Measurements from ENCODE around the gene RBM14. TPM values are rescaled to one million over a fixed set of nuclear protein-coding genes. Genes with fewer than 3 reads are reported as not detected.

Gene RBM14
- total and polyA plus RNA-seq, 3 donors from 2014 or later = 85.2 to 149 (median 146) TPM

DNA sequence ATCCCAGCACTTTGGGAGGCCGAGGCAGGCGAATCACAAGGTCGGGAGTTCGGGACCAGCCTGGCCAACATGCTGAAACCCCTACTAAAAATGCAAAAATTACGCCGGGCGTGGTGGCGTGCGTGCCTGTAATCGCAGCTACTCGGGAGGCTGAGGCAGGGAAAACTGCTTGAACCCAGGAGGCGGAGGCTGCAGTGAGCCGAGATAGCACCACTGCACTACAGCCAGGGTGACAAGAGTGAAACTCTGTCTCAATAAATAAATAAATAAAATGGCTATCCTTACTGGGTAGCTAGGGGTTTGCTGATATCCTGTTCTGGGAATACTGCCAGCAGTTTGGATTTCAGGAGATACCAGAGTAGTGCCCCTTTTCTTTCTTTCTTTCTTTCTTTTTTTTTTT, 2.4 kb upstream of the RBM14 start:
- Histone ChIP-seq H3K9me3 (no peaks in the 10 kb centered on the region), H3K27me3 (no peaks in the 10 kb centered on the region), H3K4me1 (peaks cover 25% of the 10 kb centered on the region), H3K36me3 (ENCODE audit: low read depth, missing control alignments) (no peaks in the 10 kb centered on the region), H3K4me3 (no peak overlapping the region), H3K27ac (no peak overlapping the region)
- TF ChIP-seq POLR2A (IDR thresholded peaks at IDR 0.05) = no peak
- intact Hi-C loops (cut with DNase I; ENCODE audit: low total_unique reads) = no loop called here
- DNase-seq = peak; percentile 77
- WGBS, 2 donors = 67 to 69% methylated on average over 13 of the region's 13 CpGs

DNA sequence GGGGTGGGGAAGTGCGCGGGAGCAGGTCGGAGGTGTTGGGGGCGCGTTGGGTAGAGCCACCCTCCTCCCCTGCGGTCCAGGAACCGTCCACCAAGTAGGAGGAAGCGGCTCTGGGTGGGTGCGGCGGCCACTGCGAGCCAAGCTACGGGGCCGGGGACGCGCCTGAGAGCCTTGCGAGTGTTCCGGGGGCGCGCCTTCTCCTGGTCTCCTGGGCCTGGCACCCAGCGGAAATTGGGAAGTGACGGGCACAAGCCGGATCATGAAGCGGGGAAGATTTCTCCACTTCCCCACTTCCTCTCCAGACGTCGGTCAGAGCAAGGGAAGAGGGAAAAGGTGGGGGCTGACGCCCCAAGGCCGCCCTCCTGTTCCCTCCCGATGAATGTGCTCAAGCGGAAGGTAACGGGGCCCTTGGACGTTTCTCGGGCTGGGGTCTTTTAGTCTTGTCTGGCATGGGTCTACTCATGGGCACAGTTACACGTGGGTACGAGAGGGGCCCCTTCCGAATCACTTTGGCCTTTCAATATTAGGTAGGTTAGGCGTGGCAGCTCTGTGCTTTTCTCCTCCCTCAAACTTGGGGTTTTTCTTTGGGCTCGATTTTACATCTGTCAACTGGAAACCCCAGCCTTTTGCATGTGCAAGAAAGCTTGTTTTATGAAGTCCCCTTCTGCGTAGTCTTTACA, 865 bp downstream of the RBM14 start:
- peak; percentile 81 for DNase-seq
- TF ChIP-seq, protein P1, sequence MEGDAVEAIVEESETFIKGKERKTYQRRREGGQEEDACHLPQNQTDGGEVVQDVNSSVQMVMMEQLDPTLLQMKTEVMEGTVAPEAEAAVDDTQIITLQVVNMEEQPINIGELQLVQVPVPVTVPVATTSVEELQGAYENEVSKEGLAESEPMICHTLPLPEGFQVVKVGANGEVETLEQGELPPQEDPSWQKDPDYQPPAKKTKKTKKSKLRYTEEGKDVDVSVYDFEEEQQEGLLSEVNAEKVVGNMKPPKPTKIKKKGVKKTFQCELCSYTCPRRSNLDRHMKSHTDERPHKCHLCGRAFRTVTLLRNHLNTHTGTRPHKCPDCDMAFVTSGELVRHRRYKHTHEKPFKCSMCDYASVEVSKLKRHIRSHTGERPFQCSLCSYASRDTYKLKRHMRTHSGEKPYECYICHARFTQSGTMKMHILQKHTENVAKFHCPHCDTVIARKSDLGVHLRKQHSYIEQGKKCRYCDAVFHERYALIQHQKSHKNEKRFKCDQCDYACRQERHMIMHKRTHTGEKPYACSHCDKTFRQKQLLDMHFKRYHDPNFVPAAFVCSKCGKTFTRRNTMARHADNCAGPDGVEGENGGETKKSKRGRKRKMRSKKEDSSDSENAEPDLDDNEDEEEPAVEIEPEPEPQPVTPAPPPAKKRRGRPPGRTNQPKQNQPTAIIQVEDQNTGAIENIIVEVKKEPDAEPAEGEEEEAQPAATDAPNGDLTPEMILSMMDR (IDR thresholded peaks at IDR 0.05) = no peak
- no peak for TF ChIP-seq POLR2A (IDR thresholded peaks at IDR 0.05)
- Histone ChIP-seq H3K4me1 (peaks cover 29% of the 10 kb centered on the region), H3K27me3 (no peaks in the 10 kb centered on the region), H3K36me3 (ENCODE audit: low read depth, missing control alignments) (no peaks in the 10 kb centered on the region), H3K9me3 (no peaks in the 10 kb centered on the region), H3K27ac (peak overlapping the region; percentile 88 to 98), H3K4me3 (peak overlapping the region; percentile 71 to 85)
- intact Hi-C loops (cut with DNase I; ENCODE audit: low total_unique reads) = no loop called here
- 0 to 1% methylated on average over 19 to 35 of the region's 38 CpGs for WGBS, 2 donors

DNA sequence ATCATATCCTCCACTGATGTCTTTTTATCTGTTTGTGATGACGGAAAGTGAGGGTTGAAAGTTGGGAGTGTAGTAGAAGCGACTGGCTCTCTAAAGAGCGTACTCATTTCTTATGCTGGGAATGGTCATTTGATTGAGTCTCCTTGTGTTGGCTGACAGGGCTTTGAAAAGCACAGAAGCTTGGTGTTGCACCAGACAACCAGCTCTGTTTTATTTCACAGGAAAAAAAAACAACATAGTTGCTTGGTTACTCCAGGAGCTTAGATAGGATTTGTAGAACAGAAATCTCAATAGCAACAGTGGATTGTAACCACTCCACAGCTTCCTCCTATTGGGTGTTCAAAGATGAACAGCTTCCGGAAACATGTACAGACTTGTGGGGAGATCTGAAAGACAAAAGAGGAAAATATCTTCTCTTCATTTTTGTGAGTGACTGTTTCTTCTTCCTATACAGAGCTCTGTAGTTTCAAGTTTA, 2.7 kb downstream of the RBM14 start:
- Histone ChIP-seq H3K27ac (peak overlapping the region in 1 of 2 donors; percentile 98), H3K9me3 (no peaks in the 10 kb centered on the region), H3K27me3 (no peaks in the 10 kb centered on the region), H3K36me3 (ENCODE audit: low read depth, missing control alignments) (no peaks in the 10 kb centered on the region), H3K4me3 (no peak overlapping the region), H3K4me1 (peaks cover 38% of the 10 kb centered on the region)
- 43 to 58% methylated on average over 4 of the region's 4 CpGs for WGBS, 2 donors
- intact Hi-C loops (cut with DNase I; ENCODE audit: low total_unique reads) = no loop called here
- TF ChIP-seq, protein P1 (IDR thresholded peaks at IDR 0.05) = no peak
- no peak for TF ChIP-seq POLR2A (IDR thresholded peaks at IDR 0.05)
- no peak for DNase-seq

DNA sequence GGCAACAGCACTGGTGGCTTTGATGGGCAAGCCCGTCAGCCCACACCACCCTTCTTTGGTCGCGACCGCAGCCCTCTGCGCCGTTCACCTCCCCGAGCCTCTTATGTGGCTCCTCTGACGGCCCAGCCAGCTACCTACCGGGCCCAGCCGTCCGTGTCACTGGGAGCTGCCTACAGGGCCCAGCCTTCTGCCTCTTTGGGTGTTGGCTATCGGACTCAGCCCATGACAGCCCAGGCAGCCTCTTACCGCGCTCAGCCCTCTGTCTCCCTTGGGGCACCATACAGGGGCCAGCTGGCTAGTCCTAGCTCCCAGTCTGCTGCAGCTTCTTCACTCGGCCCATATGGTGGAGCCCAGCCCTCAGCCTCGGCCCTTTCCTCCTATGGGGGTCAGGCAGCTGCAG, 8.0 kb downstream of the RBM14 start:
- Histone ChIP-seq H3K27me3 (no peaks in the 10 kb centered on the region), H3K27ac (no peak overlapping the region), H3K36me3 (ENCODE audit: low read depth, missing control alignments) (no peaks in the 10 kb centered on the region), H3K9me3 (no peaks in the 10 kb centered on the region), H3K4me3 (no peak overlapping the region), H3K4me1 (peaks cover 22% of the 10 kb centered on the region)
- intact Hi-C loops (cut with DNase I; ENCODE audit: low total_unique reads) = no loop called here
- DNase-seq = no peak
- TF ChIP-seq, protein P1 (IDR thresholded peaks at IDR 0.05) = no peak
- no peak for TF ChIP-seq POLR2A (IDR thresholded peaks at IDR 0.05)
- WGBS, 2 donors = 72 to 88% methylated on average over 4 to 13 of the region's 16 CpGs

DNA sequence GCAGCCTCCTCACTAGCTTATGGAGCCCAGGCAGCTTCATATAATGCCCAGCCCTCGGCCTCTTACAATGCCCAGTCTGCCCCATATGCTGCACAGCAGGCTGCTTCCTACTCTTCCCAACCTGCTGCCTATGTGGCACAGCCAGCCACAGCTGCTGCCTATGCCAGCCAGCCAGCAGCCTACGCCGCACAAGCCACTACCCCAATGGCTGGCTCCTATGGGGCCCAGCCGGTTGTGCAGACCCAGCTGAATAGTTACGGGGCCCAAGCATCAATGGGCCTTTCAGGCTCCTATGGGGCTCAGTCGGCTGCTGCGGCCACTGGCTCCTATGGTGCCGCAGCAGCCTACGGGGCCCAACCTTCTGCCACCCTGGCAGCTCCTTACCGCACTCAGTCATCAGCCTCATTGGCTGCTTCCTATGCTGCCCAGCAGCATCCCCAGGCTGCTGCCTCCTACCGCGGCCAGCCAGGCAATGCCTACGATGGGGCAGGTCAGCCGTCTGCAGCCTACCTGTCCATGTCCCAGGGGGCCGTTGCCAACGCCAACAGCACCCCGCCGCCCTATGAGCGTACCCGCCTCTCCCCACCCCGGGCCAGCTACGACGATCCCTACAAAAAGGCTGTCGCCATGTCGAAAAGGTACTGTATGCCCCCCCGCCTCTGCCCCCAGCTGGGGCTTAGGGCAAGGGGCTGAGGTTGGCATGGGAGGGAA, 8.8 kb downstream of the RBM14 start:
- Histone ChIP-seq H3K36me3 (ENCODE audit: low read depth, missing control alignments) (no peaks in the 10 kb centered on the region), H3K27ac (no peak overlapping the region), H3K4me1 (peaks cover 17% of the 10 kb centered on the region), H3K9me3 (no peaks in the 10 kb centered on the region), H3K4me3 (no peak overlapping the region), H3K27me3 (no peaks in the 10 kb centered on the region)
- TF ChIP-seq, protein P1 (IDR thresholded peaks at IDR 0.05) = no peak
- no peak for TF ChIP-seq POLR2A (IDR thresholded peaks at IDR 0.05)
- 96 to 97% methylated on average over 17 to 26 of the region's 26 CpGs for WGBS, 2 donors
- intact Hi-C loops (cut with DNase I; ENCODE audit: low total_unique reads) = no loop called here
- DNase-seq = no peak

Data from testis (tissue), 3 donors.